NCI-H2196 treated with DMSO at 0.1 percent for 48 hours (cell line): ENCODE measurements around the gene CRYBG2.
A peak's percentile ranks its signal among the peaks of the same experiment; 100 is the strongest.
"Not testable (repeated sequence)": the region's sequence is repeated elsewhere in the genome, so short reads cannot be mapped to it uniquely, and the experiment has no call there.

Experiments used
- DNase-seq: peaks from one replicate; lab custom pipeline; 2025; ENCODE audit not compliant: unreplicated experiment; lab: John Stamatoyannopoulos, UW

Gene CRYBG2

DNA sequence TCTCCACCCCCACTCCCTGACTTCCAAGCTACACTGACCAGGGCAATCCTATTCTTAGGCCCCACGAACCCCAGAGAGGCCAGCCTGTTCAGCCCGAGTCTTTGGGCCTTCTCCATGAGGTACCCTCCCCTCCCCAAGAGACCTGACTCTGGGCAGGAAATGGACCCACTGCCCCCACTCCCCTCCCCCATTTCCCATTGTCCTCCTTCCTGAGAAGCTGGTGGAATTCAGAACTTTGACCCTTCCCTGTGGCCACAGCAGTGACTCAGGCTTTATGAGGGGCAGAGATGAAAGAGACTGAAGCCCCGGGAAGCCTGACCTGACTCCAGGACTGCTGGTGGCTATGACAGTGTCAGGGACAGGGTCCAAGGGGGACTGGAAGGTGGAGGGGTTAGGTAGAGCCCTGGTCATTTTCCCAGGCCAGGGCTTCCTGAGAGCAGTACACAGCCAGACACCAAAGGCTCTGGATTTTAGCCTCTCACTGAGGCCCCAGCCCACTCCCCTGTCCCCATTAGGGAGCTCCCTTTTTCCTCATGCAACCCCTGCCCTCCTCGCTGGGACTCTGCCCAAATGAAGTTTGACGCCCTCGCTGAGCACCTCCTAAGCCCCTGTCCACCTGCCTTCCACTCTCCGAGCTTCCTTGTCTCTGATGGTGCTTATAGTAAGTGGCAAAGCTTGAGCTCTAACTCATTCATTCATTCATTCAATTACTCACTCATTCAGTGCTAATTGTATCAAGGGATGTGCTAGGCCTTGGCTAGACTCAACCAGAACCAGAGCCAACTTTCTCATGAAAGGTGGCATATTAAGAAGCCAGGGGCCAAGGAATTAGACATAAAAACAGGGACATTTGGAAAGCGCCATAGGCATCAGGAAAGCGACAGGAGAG lies 3.0 kb downstream of the CRYBG2 start:
- DNase-seq = no peak

DNA sequence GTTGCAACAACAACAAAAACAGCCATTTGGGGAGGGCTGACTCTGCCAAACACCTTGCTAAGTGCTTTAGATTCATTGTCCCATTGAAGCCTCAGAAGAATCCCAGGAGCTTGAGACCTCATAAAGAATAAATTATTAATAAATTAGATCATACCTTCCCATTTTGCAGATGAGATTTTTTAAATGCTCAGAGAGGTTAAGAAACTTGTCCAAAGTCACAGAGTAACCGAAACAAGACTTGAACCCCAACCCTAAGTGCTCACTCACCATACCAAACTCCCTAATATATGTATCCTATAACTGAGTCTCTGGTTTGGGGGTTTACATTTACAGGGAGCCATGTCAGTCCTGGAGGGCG lies 3.6 kb downstream of the CRYBG2 start:
- DNase-seq = no peak

DNA sequence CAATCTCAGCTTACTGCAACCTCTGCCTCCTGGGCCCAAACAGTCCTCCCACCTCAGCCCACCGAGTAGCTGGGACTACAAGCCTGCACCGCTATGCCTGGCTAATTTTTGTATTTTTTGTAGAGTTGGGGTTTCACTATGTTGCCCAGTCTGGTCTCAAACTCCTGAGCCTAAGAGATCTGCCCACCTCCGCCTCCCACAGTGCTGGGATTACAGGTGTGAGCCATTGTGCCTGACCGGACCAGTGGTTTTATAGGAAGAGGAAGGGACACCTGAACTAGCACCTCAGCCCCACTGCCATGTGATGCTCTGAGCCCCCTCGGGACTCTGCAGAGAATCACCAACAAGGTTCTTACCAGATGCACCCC lies 4.1 kb downstream of the CRYBG2 start:
- no peak for DNase-seq

DNA sequence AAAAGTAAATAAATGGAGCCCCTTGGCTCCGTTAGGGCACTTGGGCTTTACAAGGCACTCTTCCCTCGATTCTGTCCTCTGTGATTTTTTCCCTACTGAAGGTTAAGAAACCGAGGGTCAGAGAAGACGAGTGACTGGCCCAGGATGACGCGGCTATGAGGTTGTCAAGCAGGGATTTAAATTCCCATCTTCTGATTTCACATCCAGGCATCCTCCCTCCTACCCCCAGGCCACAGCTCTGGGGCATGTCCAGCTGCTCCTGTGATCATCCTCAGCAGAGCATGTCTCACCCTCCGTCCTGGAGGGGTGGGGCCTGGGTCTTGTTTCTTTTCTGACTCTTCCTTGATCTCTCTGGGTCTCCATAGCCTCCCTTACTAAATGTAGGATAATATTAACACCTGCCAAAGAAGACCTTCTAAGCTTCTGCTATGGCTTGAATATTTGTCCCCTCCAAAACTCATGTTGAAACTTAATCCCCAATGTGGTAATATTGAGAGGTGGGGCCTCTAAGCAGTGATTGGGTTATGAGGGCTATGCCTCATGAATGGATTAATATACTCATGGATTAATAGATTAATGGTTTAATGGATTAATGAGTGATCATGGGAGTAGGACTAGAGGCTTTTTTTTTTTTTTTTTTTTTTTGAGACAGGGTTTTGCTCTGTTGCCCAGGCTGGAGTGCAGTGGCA lies 4.6 kb downstream of the CRYBG2 start:
- DNase-seq = no peak

DNA sequence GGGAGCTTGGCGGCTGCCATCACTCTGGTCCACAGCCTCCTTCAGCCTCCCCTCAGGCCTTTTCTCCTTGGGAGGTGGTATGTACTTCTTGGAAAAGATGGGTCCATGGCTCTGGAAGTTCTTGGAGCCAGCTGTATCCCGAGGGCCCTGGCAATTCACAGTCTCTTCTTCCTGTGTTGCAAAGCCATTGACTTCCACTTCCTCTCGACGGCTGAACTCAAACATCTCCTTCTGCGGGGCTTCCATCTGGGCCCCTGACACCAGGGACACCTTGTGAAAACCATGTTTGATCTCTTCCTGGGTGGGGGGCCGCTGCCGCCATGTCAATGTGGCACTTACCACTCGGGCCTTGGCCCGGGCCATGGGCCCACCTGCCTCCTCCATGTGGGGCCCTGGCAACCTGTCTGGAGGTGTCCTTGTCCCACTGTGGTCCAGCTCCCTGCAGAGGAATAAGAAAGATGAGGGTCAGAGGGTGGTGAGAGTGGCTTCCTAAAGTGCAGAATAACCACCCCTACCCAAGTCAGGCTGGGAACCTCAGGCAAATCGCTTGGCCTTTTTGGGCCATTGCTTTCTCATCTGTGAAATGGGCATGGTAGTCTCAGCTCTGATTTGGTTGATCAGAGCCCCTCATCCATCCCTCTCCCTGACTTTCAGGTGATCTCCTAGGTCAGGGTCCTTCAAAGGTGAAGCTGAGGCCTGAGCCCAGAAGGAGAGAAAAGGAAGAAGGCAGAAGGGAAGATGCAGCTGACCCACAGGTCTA lies 7.5 kb downstream of the CRYBG2 start:
- no peak for DNase-seq

DNA sequence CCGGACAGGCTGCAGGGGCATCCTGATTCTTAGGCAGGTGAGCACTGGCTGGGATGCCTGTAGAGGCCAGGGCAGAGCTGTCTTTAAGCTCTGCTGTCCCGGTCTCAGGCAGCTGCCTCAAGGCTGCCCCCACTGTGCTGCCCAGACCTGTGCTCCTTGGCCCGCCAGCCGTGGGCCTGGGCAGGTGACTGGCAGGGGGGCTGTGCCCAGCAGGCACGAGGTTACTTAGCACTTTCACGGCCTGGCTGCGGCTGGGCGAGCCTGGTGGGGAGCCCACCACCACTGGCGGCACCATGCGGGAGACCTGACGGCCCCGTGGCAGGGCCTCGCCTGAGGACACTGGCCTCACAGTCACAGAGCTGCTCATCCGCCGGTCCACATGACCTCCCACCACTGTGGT lies 8.2 kb downstream of the CRYBG2 start:
- DNase-seq = no peak

DNA sequence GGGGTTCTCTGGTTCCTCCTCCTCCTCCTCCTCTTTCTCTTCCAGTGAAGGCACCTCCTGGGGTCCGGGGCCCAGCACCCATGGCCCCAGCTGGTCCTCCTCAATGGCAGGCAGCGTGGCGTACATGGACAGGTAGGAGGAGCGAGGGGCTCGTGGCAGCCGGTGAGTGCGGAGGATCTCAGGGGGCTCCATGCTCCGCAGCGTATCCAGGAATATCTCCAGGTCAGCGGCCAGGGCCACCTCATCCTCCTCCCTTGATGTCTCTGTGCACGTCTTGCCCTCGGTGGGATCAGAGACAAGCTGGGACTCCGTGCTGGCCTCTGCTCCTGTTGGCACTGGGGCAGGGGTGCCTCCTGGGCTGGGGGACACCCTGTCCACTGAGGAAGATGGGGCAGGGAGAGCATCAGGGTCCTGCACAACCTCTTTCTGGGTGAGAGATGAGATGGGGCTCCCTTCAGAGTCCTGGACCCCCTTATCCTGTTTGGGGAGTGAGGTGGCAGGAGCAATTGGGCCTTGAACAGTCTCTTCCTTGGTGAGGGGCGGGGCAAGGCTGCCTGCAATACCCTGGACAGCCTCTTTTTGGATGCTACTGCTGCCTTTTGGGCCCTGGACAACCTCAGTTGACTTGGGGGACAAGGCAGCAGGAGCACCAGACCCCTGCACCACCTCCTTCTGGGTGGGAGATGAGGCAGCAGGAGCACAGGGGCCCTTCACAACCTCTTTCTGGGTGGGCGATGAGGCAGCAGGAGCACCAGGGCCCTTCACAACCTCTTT lies 9.6 kb downstream of the CRYBG2 start:
- no peak for DNase-seq

DNA sequence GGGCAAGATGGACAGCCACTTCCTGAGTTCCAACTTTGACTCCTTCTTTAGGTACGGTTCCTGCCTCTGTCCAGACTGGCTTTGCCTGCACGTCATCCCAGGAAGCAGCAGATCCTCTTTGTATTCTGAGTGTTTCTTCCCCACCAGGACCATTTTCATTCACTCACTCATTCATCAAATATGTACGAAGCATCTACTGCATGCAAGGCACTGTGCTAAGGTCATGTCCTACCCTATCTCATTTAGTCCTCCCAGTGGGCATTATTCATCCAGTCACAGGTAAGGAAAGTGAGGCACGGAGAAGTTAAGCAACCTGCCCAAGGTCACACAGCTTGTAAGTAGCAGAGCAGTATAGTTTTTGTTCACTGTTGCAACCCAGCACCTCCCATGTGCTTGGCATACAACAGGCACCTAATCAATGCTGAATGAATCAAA lies 13.9 kb downstream of the CRYBG2 start:
- DNase-seq = no peak

DNA sequence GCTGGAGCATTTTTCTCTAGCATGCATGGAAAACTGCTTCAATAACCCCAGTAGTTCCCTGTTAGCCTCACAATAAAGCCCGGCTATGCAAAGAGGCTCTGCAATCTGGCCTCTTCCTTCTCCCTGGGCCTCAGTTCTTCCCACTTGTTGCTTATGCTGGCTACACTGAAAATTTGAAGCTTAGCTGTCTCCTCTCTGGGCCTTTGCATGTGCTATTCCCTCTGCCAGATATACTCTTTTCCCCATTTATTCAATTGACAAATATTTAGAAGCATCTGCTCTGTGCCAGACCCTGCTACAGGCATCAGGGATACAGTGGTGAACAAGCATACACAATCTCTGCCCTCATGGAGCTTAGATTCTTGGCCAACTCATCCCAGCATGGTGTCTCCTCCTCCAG lies 15.3 kb downstream of the CRYBG2 start:
- DNase-seq = no peak

DNA sequence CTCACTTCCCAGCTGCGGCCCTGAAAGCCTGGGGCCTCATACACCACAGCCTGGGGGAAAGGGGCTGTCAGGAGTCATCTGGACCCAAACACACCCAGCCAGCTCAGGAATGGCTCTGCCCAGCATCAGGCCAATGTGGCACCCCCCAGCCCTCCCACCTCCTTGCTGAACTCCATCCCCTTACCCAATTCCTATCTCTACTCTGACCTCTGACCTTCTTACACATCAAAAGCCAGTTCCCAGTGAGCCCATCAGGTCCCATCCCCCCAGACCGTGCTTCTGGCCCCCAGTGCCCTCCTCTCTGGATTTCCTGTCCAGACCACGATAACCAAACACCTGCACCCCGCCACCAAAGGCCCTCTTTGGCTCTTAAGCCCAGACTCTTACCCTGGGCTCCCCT lies 16.3 kb downstream of the CRYBG2 start:
- DNase-seq = no peak

DNA sequence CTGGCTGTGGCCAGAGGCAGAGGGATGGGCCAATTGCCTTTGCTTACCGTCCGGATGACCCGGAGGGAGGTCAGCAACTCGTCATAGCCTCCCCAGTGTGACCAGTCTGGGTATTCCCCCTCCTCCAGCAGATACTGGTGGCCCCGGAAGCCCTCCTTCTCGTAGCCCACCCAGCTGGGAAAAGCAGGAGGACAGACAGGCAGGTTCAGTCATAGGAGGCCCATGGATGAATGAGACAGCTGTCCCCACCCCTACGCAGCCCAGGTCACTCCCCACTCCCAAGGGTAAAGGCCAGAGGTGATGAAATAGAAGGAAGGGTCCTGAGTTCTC lies 16.8 kb downstream of the CRYBG2 start:
- no peak for DNase-seq

DNA sequence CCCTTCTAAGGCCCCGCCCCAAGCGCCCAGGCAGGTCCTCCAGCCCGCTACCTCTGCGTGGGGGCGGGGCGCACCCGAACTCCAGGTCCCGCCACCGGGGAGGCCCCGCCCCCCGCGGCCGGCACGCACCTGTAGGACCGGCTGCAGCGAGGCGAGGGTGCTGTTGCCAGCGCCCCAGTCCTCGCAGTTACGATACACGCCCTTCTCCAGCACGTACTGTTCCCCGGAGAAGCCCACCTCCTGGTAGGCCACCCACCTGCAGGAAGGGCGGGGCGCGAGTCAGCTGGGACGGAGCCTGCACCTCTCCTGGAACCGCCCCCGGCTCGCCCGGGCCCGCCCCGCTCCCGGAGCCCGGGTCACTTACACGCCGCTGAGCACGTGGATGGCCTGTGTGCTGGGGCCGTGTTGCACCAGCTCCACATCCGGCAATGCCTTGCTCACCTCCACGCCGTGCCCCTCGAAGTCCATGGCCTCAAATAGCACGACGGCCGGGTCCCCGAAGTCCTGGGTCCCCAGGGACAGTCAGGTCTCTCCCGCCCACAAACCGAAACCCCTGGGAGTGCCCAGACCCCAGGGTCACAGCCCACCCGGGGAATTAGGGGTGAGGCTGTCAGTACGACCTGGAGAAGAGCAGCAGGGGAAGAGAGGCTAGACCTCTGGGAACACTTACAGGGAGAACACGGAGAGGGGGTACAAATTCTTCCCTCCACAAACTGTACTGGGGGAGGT lies 17.3 kb downstream of the CRYBG2 start:
- DNase-seq = peak; percentile 86

DNA sequence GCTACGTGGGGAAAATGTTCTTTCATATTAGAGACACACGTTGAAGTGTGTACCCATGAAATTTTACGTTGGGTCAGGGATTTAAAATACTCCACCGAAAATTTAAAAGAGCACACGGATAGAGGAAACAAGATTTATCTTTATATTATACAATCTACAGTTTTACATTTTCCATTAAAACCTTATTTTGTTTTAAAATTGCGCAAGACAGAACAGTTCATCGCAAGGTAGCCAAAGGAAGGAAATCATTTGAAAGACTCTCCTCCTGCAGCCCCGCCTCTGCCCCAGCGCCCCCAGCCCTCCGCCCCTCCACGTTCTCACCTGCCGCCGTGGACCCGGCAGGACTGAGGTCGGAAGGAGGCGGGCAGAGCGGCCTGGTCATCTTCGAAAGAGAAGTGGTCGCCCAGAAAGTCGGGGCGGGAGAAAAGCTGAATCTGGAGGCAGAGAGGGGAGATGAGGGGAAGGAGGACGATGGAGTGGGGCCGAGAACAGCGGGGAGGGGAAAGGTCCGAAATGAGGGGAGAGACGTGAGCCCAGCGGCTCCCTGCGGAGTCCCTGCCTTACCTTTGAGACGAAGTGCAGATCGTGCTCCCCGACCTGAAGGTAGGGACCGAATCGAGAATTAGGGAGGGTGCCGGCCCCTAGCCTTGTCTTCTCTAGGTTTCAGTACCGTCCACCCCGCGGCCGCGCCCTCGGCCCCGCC lies 18.0 kb downstream of the CRYBG2 start:
- DNase-seq = no peak

DNA sequence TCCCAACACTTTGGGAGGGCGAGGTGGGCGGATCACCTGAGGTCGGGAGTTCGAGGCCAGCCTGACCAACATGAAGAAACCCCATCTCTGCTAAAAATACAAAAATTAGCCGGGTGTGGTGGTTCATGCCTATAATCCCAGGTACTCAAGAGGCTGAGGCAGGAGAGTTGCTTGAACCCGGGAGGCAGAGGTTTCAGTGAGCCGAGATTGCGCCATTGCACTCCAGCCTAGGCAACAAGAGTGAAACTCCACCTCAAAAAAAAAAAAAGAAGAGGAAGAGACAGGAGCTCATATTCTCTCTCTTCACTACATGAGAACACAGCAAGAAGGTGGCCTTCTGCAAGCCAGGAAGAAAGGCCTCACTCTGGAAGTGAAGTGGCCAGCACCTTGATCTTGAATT lies 20.6 kb downstream of the CRYBG2 start:
- DNase-seq = not testable (repeated sequence)

DNA sequence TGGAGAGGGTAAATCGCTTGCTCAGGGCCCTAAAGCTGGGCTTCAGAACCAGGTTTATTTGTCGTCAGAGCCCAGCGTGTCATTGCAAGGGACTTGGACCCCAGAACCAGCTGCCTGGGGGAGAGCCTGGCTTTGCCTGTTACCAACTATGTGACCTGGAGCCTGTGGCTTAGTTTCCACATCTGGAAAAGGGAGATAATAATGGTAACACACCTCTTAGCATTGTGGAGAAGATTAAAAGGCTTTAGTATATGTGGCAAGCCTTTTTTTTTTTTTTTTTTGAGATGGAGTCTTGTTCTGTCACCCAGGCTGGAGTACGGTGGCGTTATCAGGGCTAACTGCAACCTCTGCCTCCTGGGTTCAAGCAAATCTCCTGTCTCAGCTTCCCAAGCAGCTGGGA lies 23.7 kb downstream of the CRYBG2 start:
- DNase-seq = no peak

DNA sequence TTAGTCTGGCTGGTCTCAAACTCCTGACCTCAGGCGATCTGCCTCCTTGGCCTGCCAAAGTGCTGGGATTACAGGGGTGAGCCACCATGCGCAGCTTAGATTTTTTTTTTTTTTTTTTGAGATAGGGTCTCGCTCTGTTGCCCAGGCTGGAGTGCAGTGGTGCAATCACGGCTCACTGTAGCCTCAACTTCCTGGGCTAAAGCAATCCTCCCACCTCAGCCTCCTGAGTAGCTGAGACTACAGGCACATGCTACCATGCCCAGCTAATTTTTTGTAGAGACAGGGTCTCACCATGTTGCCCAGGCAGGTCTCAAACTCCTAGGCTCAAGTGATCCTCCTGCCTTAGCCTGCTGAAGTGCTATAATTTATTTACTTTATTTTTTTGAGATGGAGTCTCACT lies 24.6 kb downstream of the CRYBG2 start:
- DNase-seq = not testable (repeated sequence)

DNA sequence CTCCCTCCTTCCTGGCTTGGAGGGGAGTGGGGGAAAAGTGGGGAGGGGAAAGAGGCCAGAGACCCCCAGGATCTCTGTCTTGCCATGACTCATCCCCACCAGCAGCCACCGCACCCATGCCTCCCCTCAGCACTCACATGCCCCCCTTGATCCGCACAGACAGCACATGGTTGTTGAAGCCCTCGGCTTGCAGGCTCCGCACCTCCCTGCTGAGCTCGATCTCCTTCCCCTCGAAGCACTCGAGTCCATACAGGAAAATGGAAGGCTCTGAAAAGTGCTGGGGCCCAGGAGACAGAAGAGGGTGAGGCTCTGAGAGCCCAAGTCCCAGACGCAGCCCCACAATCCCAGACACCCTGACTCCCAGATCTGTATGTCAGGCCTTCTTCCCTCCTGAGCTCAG lies 25.3 kb downstream of the CRYBG2 start:
- no peak for DNase-seq

DNA sequence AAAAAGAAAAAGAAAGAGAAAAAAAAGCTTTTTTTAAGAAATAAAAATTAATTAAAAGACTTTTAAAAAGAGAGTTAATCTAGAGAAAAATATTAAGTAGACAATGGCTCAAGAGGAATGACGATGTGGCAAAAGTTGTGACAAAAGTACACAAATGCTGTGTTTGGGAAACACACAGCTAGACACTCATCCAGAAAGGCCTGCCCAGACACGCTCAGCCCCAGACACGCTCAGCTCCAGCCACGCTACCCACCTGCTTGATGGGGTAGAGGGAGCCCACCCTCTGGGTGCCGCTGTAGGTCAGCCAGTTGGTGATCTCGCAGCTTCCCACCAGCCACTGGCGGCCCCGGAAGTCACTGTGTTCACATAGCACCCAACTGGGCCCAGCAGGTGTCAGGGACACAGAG lies 26.0 kb downstream of the CRYBG2 start:
- DNase-seq = peak; percentile 15

DNA sequence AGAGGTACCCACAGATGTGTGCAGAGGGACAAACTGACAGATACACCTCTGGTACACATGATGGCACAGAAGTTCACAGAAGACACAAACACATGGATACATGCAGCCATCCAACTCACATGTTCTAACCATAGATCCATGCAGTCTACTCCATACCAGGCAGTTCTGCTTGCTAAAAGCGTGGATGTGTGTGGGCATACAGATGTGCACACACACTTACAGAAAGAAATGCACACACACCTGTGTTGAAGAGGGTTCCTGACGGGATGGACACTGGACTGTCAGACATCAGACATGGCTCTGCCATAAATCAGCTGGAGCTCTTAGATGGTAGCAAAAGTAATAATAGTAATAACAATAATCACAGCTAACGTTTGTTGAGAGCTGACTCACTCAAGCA lies 29.4 kb downstream of the CRYBG2 start:
- no peak for DNase-seq

DNA sequence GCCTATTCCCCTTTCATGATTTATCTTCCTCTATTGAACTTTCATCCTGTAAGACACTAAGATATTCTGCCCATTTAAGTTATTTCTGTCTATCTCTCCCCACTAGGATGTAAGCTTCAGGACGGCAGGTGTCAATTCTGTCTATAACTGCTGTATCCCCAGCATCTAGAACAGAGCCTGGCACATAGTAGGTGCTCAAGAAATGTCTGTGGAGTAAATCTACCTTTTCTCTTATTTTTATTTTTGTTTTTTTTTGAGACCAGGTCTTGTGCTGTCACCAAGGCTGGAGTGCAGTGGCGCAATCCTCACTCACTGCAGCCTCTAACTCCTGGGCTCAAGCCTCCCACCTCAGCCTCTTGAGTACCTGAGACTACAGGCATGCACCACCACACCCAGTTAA lies 30.5 kb downstream of the CRYBG2 start:
- no peak for DNase-seq
